SH-SY5Y (cell line): ENCODE results near the gene KRTAP5-7.
"Not testable (repeated sequence)": the region's sequence is repeated elsewhere in the genome, so short reads cannot be mapped to it uniquely, and the experiment has no call there.

Experiments
- GATA2 ChIP-seq: IDR thresholded peaks from 2 replicates; pipeline ENCODE4 v1.6.1; 2011; ENCODE audit warnings: mild to moderate bottlenecking, low read depth, low read length
- GATA3 ChIP-seq: IDR thresholded peaks from 2 replicates; pipeline ENCODE4 v1.6.1; 2011; ENCODE audit warnings: low read depth, mild to moderate bottlenecking, low read length, moderate library complexity

The KRTAP5-7 gene, protein sequence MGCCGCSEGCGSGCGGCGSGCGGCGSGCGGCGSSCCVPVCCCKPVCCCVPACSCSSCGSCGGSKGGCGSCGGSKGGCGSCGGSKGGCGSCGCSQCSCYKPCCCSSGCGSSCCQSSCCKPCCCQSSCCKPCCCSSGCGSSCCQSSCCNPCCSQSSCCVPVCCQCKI

GRCh38 chr11:71526796-71527575 is at the start of gene KRTAP5-7:
Gene KRTAP5-7 (plus strand): TSS chr11:71527267. CDS start chr11:71527301, 34 bp downstream.
- not testable (repeated sequence) for TF ChIP-seq GATA2, GATA3

DNA sequence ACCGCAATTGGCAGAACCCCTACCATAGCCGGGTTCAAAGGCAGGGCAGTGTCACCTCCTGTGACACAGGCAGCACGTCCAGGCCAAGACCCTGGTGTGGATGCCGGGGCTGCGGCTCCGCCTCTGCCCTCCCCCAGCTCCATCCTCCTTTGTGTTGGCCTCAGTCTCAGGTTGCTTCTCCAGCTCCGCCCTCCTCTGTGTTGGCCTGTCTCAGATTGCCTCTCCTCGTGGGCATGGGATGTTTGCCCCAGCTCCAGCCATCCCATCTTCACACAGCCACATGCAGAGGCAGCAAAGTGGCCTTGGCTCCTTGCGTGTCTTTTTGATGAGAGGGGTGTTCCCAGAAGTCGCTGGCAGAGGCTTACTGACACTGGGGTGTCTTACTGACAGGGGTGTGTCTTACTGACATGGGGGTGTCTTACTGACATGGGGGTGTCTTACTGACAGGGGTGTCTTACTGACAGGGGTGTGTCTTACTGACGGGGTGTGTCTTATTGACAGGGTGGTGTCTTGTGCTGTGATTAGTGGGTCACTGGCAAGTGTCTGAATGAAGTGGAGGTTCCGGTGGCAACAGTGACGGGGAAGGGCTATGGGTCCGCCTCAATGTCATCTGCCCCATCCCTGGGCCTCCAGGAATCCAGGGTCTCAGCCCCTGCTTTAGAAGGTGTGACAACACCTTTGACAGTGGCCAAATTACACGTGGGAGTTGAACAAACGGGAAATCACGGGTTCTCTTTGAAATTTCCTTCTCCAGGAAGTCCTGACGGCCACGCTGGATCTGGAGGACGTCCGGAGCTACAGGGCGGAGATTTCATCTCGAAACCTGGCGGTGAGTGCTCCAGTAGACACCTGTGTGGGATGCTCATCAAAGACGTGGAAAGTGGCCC is 49.2 kb upstream of the KRTAP5-7 start:
- TF ChIP-seq GATA3: no peak

- TF ChIP-seq GATA3 (no peak), GATA2 (no peak)
Measured at GRCh38 chr11:71478528-71478840, 48.6 kb upstream of the KRTAP5-7 start.

DNA sequence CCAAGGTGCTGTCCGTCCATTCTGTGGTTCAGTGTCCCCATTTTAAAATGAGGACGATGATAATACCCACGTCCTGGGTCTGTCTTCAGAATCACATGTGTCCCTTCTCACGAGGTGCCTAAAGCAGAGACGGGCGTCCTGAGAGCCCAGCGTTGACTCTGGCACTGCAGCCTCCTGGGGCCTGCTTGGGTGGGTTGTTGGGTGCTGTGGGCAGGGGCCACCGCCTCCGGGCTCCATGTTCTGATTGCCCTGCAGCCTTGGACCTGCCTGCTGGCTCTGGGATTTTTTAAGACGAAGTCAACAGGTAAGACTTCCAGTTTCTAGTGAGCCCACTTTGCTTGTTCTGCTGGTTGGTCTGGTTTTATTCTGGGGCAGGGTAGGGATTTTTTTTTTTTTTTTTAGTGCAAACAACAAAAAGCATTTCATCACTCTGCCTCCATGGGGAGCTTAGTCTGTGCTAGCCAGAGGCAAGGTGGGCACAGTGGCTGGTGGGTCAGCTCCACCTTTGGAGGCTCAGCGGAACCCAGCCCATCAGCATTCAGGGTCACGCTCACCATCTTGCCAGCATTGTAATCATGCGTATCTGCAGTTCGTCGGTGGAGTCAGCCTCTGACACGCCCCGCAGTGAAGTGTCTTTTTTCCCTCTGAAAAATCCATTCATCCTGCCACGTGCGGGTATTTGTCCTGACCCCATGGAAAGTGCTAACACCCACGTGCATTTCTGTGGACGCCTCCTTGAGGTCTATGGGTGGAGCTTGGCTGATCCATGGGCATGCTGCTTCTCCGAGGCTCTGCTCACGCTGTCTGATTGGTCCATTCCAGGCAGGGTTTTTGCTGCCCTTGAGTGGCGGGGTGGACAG is 45.7 kb upstream of the KRTAP5-7 start:
- TF ChIP-seq GATA2 (no peak), GATA3 (no peak)

DNA sequence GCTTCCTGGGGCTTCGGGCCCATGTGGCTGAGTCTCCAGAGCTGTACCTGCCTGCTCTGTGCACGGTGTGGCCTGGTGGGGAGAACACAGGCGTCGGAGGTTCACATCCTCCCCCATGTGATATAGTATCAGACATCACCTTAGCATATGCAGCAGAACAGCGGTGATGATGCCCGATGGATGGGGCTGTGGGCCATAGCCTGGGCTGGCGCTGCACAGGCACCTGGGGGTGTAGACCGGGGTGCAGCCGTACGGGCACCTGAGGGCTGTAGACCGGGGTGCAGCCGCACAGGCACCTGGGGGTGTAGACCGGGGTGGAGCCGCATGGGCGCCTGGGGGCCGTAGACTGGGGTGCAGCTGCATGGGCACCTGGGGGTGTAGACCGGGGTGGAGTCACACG is 44.9 kb upstream of the KRTAP5-7 start:
- TF ChIP-seq GATA2 (no peak), GATA3 (no peak)

GRCh38 chr11:71482746-71483364 is 44.2 kb upstream of the KRTAP5-7 start:
- no peak for TF ChIP-seq GATA2
- no peak for TF ChIP-seq GATA3

DNA sequence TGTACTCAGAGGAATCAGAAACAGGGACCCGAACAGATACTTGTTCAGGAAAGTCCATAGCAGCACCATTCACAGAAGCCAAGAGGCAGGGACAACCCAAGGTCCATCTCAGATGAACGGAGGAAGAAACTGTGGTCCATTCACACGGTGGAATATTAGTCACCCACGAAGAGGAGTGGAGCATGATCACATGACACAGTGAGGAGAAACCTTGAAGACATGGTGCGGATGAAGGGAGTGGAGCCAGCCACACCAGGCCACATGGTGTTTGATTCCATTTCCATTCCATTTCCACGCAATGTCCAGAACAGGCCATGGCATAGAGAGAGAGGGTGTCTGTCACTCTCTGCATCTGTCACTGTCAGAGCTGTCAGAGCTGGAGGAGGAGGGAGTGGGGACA is 43.4 kb upstream of the KRTAP5-7 start:
- TF ChIP-seq GATA2 (no peak), GATA3 (no peak)

GRCh38 chr11:71484248-71485062 is 42.6 kb upstream of the KRTAP5-7 start:
- TF ChIP-seq GATA2: no peak
- no peak for TF ChIP-seq GATA3

DNA sequence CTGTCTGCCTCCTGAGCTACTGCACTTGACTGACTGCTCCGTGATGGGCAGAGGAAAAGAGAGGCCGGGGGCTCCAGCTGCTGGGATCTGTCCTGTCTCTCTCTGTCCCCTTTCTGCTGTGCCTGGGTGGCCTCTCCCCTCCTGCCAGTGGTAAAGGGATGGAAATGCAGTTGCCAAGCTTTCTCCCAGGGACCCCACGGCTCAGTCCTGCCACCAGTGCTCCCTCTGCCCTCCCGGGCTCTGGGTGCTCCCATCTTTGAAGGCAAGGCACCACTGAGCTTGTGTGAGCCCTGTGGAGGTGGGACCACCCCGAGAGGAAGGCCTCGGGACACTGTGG is 42.0 kb upstream of the KRTAP5-7 start:
- TF ChIP-seq GATA2 (no peak), GATA3 (no peak)

DNA sequence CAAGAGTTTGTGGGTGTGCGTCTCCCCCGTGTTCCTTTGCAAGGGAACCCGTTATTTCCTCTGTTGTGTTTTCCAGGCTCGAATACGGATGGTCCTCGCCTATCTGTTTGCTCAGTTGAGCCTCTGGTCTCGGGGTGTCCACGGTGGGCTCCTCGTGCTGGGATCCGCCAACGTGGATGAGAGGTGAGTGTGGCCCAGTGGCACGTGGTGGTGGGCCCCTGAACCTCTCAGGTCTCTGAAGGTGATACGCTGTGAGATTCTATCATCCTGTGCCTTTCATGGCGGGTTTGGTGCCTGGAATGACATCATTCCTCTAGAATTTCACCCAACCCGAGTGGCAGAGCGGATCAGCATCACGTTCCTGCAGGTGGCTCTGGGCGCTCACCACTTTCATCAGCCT is 41.6 kb upstream of the KRTAP5-7 start:
- TF ChIP-seq GATA3 (no peak), GATA2 (no peak)

- TF ChIP-seq GATA3: no peak
- no peak for TF ChIP-seq GATA2
Measured at GRCh38 chr11:71486320-71486719, 40.7 kb upstream of the KRTAP5-7 start.

- TF ChIP-seq GATA3 (no peak), GATA2 (no peak)
Measured at GRCh38 chr11:71488681-71489270, 38.3 kb upstream of the KRTAP5-7 start.
